Activated T-cell treated with anti-CD3 and anti-CD28 coated beads, Interleukin-2, amount 50 U/mL, for 72 hours (primary cell): ENCODE data around the gene TCEANC2. TPM values are rescaled to one million over a fixed set of nuclear protein-coding genes. Genes with fewer than 3 reads are reported as not detected.
"Not testable (repeated sequence)": the region's sequence is repeated elsewhere in the genome, so short reads cannot be mapped to it uniquely, and the experiment has no call there.

Experiments used
- ATAC-seq, 2 donors: fragments of 150-1000 bp; cut with Tn5 transposase; replicated peaks in 1 of 2; 2 replicates each; pipeline ENCODE4 v1.10.0; 2021; ENCODE audit warnings: moderate library complexity in 2 of 2, mild to moderate bottlenecking in 1 of 2
- DNase-seq, 2 donors: peaks; one replicate each; pipeline ENCODE4 v3.0.0; 2021 to 2022; ENCODE audit warnings: mixed read lengths in 1 of 2
- H3K27ac Mint-ChIP-seq: one replicate; pipeline ENCODE4 v1.8.0; 2022; ENCODE audit warnings: mild to moderate bottlenecking, moderate library complexity, mixed read lengths
- H3K27me3 Mint-ChIP-seq: one replicate; pipeline ENCODE4 v1.8.0; 2022; ENCODE audit warnings: low read depth, mixed read lengths
- H3K36me3 Mint-ChIP-seq, 2 donors: one replicate each; pipeline ENCODE4 v1.8.0; 2022; ENCODE audit warnings: mixed read lengths in 2 of 2, mild to moderate bottlenecking in 1 of 2; ENCODE audit not compliant: insufficient read depth in 2 of 2
- H3K4me1 Mint-ChIP-seq: one replicate; pipeline ENCODE4 v1.8.0; 2022; ENCODE audit warnings: low read depth, mixed read lengths
- H3K4me3 Mint-ChIP-seq, 2 donors: one replicate each; pipeline ENCODE4 v1.8.0; 2022; ENCODE audit warnings: mild to moderate bottlenecking in 2 of 2, mixed read lengths in 2 of 2, moderate library complexity in 2 of 2
- H3K9me3 Mint-ChIP-seq, 2 donors: one replicate each; pipeline ENCODE4 v1.8.0; 2022; ENCODE audit warnings: mixed read lengths in 2 of 2
- total RNA-seq, 2 donors: library from RNA; stranded (reverse); gene quantifications; one replicate each; pipeline ENCODE4 v1.2.3, GENCODE V29; 2022

TCEANC2 gene
- total RNA-seq, 2 donors from 2014 or later, result 13.8 to 17.0 TPM

DNA sequence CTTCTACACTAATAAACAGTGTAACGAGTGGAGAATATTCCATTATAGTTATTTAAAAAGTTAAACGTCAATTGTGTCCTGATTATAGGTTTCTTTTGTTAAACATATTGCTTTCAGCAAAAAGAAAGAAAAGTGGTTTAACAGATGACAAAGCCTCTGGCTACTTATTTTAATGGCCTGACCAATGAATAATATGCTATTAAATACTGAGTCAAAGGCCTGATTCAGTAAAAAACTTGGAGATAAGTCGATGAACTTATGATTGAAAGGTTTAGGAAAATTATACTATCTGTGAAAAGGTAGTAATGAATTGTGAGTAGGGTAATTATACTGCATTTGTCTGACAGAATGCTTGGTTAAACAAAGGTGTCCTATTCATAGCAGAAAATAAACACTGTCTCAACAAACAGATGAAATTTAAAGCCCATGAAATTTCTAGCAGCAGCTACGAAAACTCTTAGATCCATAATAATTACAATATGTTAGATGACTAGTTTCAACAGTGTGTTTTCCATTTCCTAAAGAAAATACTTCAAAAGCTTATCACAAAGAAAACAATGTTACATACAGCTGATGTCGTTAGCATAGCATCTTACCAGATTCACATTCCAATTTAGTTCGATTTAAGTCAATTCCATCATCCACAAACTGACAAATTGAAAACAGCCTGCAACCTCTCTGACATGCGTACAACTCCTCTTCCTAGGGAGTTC lies 6.6 kb upstream of the TCEANC2 start:
- Mint-ChIP-seq H3K27me3 (no peaks in the 10 kb centered on the region), H3K27ac (peak overlapping the region; percentile 76), H3K4me3 (no peak overlapping the region), H3K36me3 (peaks cover 0 to 19% of the 10 kb centered on the region in 2 donors), H3K9me3 (no peaks in the 10 kb centered on the region), H3K4me1 (peaks cover 27% of the 10 kb centered on the region)
- DNase-seq (no peak), ATAC-seq (no peak)

DNA sequence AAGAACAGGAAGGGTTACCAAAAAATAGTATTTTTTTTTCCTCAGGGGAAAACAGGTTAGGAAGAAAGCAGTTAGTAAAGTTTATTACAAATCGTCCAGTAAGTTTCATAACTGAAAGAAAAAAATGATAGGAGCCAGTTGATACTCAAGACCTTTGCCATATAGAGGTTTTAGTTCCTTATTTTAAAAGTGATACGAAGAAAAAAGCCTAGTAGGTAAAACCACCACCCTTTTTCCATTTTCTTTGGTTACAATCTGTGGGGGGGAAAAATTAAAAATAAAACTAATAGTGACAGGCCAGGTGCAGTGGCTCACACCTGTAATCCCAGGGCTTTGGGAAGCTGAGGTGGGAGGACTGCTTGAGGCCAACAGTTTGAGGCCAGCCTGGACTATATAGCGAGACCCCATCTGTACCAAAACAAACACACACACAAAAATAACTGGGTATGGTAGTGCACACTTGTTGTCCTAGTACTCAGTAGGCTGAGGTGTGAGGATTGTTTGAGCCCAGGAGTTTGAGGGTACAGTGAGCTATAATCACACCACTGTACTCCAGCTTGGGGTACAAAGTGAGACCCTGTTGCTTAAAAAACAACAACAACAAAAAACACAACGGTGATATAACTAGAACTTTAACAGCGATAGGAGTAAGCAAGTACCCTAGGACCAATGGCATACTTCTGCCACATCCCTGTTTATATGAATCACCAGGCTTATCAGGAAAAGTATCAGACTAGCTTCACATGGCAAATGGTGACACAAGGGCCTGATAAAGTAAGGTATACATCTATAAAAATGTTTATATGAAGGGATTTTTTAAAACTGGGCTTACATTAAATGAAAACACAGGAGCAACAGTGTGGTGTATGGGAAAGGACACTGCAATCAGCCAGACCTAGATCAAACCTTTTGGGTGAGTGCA lies 5.8 kb upstream of the TCEANC2 start:
- no peak for ATAC-seq
- no peak for DNase-seq
- no peaks in the 10 kb centered on the region for H3K9me3 Mint-ChIP-seq
- H3K27me3 Mint-ChIP-seq, result no peaks in the 10 kb centered on the region
- H3K27ac Mint-ChIP-seq, result peak overlapping the region; percentile 76
- H3K4me1 Mint-ChIP-seq, result peaks cover 27% of the 10 kb centered on the region
- H3K36me3 Mint-ChIP-seq, result peaks cover 0 to 14% of the 10 kb centered on the region in 2 donors
- H3K4me3 Mint-ChIP-seq, result no peak overlapping the region

DNA sequence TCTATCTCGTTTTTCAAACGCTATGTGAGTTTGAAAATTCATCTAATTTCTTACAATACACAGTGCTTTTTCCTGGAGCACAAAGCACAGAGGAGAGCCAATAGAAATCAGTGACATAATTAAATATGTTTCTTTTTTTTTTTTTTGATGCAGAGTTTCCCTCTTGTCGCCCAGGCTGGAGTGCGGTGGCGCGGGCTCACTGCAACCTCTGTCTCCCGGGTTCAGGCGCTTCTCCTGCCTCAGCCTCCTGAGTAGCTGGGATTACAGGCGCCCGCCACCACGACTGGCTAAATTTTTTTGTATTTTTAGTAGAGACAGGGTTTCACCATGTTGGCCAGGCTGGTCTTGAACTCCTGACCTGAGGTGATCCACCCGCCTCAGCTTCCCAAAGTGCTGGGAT lies 3.0 kb upstream of the TCEANC2 start:
- not testable (repeated sequence) for H3K27ac Mint-ChIP-seq, H3K36me3 Mint-ChIP-seq, H3K27me3 Mint-ChIP-seq, ATAC-seq, DNase-seq, H3K9me3 Mint-ChIP-seq
- H3K4me3 Mint-ChIP-seq, result peak overlapping the region in 1 of 2 donors; percentile 6
- peaks cover 41% of the 10 kb centered on the region for H3K4me1 Mint-ChIP-seq

GRCh38 chr1:54051933-54052430 lies 1.4 kb upstream of the TCEANC2 start:
- Mint-ChIP-seq H3K4me1 (peaks cover 55% of the 10 kb centered on the region), H3K4me3 (no peak overlapping the region), H3K27me3 (no peaks in the 10 kb centered on the region), H3K36me3 (peaks cover 0 to 4% of the 10 kb centered on the region in 2 donors), H3K9me3 (no peaks in the 10 kb centered on the region), H3K27ac (no peak overlapping the region)
- no peak for ATAC-seq
- no peak for DNase-seq

DNA sequence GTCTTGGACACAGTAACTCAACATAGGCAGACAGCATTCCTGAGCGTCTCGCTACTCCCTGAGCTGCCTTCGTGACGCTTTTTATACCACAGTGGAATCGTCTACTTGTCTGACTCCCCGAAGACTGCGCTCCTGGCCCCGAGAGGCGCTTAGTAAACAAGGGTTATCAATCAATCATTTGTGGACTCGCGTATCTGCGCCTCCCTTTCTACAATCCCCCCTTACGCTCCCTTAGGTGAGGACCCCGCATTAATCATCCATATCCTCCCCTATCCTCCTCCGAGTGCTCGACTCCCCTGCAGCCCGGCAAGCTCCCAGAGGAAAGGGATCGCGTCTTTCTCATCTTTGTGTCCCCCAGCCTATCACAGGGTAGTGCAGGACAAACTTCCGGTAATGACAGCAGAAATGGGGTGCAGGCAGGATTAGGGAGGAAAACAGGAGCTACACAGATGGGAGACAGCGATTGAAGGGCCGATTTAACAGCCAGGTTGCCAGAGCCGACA lies 926 bp upstream of the TCEANC2 start:
- Mint-ChIP-seq H3K9me3 (no peaks in the 10 kb centered on the region), H3K27ac (no peak overlapping the region), H3K4me1 (peaks cover 55% of the 10 kb centered on the region), H3K36me3 (peaks cover 2 to 9% of the 10 kb centered on the region in 2 donors), H3K4me3 (no peak overlapping the region), H3K27me3 (no peaks in the 10 kb centered on the region)
- DNase-seq (peak; percentile 38 to 44), ATAC-seq (peak; percentile 33 to 42)

- DNase-seq (peak in 1 of 2 donors; percentile 7), ATAC-seq (no peak)
- Mint-ChIP-seq H3K27me3 (no peaks in the 10 kb centered on the region), H3K9me3 (no peaks in the 10 kb centered on the region), H3K36me3 (peaks cover 4 to 17% of the 10 kb centered on the region in 2 donors), H3K4me1 (peaks cover 55% of the 10 kb centered on the region), H3K4me3 (no peak overlapping the region), H3K27ac (peak overlapping the region; percentile 59)
Observed at GRCh38 chr1:54053745-54054437, 483 bp downstream of the TCEANC2 start.

GRCh38 chr1:54054438-54054749 lies 986 bp downstream of the TCEANC2 start:
- no peaks in the 10 kb centered on the region for H3K27me3 Mint-ChIP-seq
- DNase-seq (peak in 1 of 2 donors; percentile 3), ATAC-seq (no peak)
- H3K4me3 Mint-ChIP-seq, result no peak overlapping the region
- H3K4me1 Mint-ChIP-seq, result peaks cover 58% of the 10 kb centered on the region
- peak overlapping the region; percentile 59 for H3K27ac Mint-ChIP-seq
- H3K9me3 Mint-ChIP-seq, result no peaks in the 10 kb centered on the region
- H3K36me3 Mint-ChIP-seq, result peaks cover 4 to 18% of the 10 kb centered on the region in 2 donors

DNA sequence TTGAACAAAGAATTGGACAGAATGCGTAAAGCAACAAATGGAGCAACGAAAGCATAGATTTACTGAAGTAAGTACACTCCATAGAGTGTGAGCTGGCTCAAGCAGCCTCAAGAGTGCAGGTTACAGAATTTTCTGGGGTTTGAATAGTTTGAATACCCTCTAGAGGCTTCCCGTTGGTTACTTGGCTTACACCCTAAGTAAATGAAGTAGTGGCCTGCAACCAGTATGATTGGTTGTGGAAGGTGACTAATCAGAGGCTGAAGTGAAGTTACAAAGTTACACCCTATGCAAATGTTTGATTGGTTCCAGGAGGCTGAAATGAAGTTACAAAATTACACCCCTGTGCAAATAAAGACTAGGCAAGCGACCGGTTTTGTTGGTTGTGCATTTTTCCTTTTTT lies 10.9 kb downstream of the TCEANC2 start:
- Mint-ChIP-seq H3K27ac (no peak overlapping the region), H3K36me3 (peaks cover 0 to 7% of the 10 kb centered on the region in 2 donors), H3K4me3 (no peak overlapping the region), H3K9me3 (no peaks in the 10 kb centered on the region), H3K4me1 (peaks cover 15% of the 10 kb centered on the region), H3K27me3 (no peaks in the 10 kb centered on the region)
- DNase-seq, result no peak
- ATAC-seq, result no peak

- Mint-ChIP-seq H3K4me1 (no peaks in the 10 kb centered on the region), H3K4me3 (no peak overlapping the region), H3K36me3 (peaks cover 3 to 9% of the 10 kb centered on the region in 2 donors), H3K9me3 (no peaks in the 10 kb centered on the region), H3K27ac (no peak overlapping the region), H3K27me3 (no peaks in the 10 kb centered on the region)
- DNase-seq (no peak), ATAC-seq (peak; percentile 19 to 29)
Observed at GRCh38 chr1:54069791-54070170, 16.4 kb downstream of the TCEANC2 start.

DNA sequence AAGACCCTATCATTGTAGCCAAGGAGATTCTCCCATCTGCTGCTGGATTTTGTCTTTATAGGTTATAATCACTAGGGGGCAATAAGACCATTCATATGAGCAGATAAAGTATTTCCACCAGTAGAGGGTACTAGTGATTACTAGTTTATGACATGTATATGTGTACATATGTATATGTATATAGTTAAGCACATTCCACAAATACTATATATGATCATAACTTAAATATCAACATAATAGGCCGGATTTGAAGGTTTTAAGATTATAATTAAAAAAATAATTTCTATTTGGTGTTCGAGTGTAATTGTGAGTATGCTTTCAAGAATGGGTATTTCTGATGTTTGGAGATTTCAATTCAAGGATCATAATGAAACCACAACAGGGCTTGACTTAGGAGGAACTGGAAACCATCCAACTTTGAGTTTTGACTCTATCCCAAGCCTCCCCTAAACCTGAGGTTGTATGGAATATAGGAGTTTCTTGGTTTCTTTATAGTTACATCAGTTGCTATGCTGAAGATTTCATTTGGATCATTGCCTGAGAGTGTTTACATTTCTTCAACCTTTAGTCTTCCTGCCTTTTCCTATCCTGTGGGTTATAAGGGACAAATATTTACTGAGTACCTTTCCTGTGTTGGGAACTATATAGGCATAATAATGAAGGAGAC lies 16.9 kb downstream of the TCEANC2 start:
- H3K9me3 Mint-ChIP-seq, result no peaks in the 10 kb centered on the region
- no peak for DNase-seq
- H3K4me3 Mint-ChIP-seq, result no peak overlapping the region
- ATAC-seq, result peak; percentile 65 to 75
- H3K27ac Mint-ChIP-seq, result no peak overlapping the region
- no peaks in the 10 kb centered on the region for H3K27me3 Mint-ChIP-seq
- H3K36me3 Mint-ChIP-seq, result peaks cover 3 to 5% of the 10 kb centered on the region in 2 donors
- H3K4me1 Mint-ChIP-seq, result no peaks in the 10 kb centered on the region

GRCh38 chr1:54077359-54077758 lies 24.0 kb downstream of the TCEANC2 start:
- Mint-ChIP-seq H3K4me3 (no peak overlapping the region), H3K36me3 (peaks cover 0 to under 1% of the 10 kb centered on the region in 2 donors), H3K9me3 (no peaks in the 10 kb centered on the region), H3K27ac (no peak overlapping the region), H3K27me3 (no peaks in the 10 kb centered on the region), H3K4me1 (peaks cover 5% of the 10 kb centered on the region)
- no peak for DNase-seq
- ATAC-seq, result no peak

DNA sequence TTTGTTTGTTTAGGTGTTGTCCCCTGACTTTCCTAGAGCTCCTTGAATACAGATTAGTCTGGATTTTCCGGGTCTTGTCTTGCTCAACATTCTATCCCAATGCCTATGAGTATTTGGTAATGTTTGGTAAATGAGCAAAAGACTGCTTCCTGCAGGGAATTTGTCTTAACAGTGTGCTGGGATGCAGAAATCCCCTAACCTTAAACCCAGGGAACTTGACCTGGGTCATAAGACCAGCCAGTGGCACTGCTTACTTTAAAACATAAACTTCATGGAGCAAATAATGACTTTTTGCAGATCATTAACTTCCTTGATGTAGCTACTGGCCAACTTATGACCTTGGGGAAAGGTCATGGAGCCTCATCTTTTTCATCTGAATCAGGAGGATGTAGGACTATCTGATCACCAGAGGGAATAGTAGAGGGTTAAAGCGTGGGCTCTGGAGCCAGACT lies 27.2 kb downstream of the TCEANC2 start:
- H3K4me3 Mint-ChIP-seq, result no peak overlapping the region
- DNase-seq, result no peak
- no peak overlapping the region for H3K27ac Mint-ChIP-seq
- no peak for ATAC-seq
- peaks cover 5% of the 10 kb centered on the region for H3K4me1 Mint-ChIP-seq
- H3K9me3 Mint-ChIP-seq, result no peaks in the 10 kb centered on the region
- H3K27me3 Mint-ChIP-seq, result no peaks in the 10 kb centered on the region
- no peaks in the 10 kb centered on the region for H3K36me3 Mint-ChIP-seq
